Esophagus squamous epithelium (tissue), 4 donors: Measurements from ENCODE around the gene IL20.

ENCODE experiments used
- POLR2A ChIP-seq, 4 donors: fragments of 450-650 bp; IDR thresholded peaks; one replicate each; pipeline ENCODE4 v1.6.1; 2017; ENCODE audit warnings: antibody characterized with exemption in 4 of 4, mild to moderate bottlenecking in 4 of 4, moderate library complexity in 3 of 4
- TF ChIP-seq, protein P1 (sequence below), 6 experiments: fragments of 450-650 bp in 4 of 6; fragments of 200-600 bp in 2 of 6; sonication (generic) in 2 of 6; IDR thresholded peaks; one replicate each; pipeline ENCODE4 v1.5.1; 2016 to 2019; ENCODE audit warnings: antibody characterized with exemption in 6 of 6, mild to moderate bottlenecking in 4 of 6, moderate library complexity in 4 of 6

GRCh38 chr1:206834711-206835110 is 30.7 kb upstream of the IL20 start:
- TF ChIP-seq, protein P1, sequence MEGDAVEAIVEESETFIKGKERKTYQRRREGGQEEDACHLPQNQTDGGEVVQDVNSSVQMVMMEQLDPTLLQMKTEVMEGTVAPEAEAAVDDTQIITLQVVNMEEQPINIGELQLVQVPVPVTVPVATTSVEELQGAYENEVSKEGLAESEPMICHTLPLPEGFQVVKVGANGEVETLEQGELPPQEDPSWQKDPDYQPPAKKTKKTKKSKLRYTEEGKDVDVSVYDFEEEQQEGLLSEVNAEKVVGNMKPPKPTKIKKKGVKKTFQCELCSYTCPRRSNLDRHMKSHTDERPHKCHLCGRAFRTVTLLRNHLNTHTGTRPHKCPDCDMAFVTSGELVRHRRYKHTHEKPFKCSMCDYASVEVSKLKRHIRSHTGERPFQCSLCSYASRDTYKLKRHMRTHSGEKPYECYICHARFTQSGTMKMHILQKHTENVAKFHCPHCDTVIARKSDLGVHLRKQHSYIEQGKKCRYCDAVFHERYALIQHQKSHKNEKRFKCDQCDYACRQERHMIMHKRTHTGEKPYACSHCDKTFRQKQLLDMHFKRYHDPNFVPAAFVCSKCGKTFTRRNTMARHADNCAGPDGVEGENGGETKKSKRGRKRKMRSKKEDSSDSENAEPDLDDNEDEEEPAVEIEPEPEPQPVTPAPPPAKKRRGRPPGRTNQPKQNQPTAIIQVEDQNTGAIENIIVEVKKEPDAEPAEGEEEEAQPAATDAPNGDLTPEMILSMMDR (IDR thresholded peaks at IDR 0.05) = no peak
- TF ChIP-seq POLR2A (IDR thresholded peaks at IDR 0.05) = no peak
